Measurements from ENCODE around the gene MALAT1. TPM values are rescaled to one million over a fixed set of nuclear protein-coding genes. Genes with fewer than 3 reads are reported as not detected.

Gene MALAT1
- total and polyA plus RNA-seq, 2 of the 13 experiments (the other 11 are each of a cell fraction or from before 2014, with no cell fraction given) = 143 to 1,237 TPM

DNA sequence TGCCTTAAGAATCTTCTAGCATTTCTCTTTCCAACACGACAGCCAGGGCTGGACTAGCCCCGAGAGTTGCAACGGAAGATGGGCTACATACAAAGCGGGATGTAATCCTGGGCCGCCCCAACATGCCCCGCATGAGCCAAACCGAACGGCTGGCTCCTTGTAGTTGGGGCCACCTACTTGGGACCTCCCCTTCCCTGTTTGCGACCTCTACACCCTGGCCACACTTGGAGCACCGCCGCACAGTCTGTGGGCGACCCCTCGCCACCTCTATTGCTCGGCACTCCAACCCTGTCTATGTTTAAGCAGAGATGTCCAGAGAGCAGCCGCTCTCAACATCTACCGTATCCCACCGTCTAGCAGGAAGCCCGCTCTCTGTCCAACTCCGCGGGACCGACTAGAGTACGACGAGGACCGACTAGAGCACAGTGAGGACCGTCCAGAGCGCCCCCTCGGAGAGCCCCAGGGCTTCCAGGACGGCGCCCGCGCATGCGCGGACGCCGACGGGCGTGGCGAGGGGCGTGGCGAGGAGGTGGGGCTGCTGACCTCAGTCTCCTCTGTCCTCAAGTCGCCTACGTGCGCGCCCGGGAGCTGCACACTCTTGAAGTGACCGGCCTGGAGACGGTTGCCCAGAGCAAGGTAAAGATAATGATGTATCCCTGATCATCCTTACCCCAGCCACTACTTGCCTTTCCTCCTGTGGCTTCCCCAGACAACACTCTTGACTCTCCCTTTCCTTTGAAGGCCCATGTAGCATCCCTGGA, 44.0 kb upstream of the MALAT1 start (continued):
- TF ChIP-seq, protein P1, sequence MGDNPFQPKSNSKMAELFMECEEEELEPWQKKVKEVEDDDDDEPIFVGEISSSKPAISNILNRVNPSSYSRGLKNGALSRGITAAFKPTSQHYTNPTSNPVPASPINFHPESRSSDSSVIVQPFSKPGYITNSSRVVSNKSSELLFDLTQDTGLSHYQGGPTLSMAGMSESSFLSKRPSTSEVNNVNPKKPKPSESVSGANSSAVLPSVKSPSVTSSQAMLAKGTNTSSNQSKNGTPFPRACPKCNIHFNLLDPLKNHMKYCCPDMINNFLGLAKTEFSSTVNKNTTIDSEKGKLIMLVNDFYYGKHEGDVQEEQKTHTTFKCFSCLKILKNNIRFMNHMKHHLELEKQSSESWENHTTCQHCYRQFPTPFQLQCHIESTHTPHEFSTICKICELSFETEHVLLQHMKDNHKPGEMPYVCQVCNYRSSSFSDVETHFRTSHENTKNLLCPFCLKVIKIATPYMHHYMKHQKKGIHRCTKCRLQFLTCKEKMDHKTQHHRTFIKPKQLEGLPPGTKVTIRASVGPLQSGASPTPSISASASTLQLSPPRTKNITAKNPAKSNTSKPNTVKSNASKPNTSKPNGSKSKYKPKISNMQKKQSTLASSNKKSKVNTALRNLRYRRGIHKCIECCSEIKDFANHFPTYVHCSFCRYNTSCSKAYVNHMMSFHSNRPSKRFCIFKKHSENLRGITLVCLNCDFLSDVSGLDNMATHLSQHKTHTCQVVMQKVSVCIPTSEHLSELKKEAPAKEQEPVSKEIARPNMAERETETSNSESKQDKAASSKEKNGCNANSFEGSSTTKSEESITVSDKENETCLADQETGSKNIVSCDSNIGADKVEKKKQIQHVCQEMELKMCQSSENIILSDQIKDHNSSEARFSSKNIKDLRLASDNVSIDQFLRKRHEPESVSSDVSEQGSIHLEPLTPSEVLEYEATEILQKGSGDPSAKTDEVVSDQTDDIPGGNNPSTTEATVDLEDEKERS (CRISPR knock-in tag; IDR thresholded peaks at IDR 0.05) = no peak
- TF ChIP-seq HIVEP1 (CRISPR knock-in tag; IDR thresholded peaks at IDR 0.05) = peak; percentile 64; the same call in 1 of the 2 replicates
- TF ChIP-seq, protein P2, sequence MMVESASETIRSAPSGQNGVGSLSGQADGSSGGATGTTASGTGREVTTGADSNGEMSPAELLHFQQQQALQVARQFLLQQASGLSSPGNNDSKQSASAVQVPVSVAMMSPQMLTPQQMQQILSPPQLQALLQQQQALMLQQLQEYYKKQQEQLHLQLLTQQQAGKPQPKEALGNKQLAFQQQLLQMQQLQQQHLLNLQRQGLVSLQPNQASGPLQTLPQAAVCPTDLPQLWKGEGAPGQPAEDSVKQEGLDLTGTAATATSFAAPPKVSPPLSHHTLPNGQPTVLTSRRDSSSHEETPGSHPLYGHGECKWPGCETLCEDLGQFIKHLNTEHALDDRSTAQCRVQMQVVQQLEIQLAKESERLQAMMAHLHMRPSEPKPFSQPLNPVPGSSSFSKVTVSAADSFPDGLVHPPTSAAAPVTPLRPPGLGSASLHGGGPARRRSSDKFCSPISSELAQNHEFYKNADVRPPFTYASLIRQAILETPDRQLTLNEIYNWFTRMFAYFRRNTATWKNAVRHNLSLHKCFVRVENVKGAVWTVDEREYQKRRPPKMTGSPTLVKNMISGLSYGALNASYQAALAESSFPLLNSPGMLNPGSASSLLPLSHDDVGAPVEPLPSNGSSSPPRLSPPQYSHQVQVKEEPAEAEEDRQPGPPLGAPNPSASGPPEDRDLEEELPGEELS (CRISPR knock-in tag; IDR thresholded peaks at IDR 0.05) = no peak
- TF ChIP-seq SRY (CRISPR knock-in tag; IDR thresholded peaks at IDR 0.05) = no peak
- 0 out of 2 replicates have a peak, but pooled peaks have one; percentile 42 for TF ChIP-seq DNMT1 (CRISPR knock-in tag; IDR thresholded peaks at IDR 0.05)
- no peak for TF ChIP-seq ZNF672 (CRISPR knock-in tag; IDR thresholded peaks at IDR 0.05)
- TF ChIP-seq, protein P3, sequence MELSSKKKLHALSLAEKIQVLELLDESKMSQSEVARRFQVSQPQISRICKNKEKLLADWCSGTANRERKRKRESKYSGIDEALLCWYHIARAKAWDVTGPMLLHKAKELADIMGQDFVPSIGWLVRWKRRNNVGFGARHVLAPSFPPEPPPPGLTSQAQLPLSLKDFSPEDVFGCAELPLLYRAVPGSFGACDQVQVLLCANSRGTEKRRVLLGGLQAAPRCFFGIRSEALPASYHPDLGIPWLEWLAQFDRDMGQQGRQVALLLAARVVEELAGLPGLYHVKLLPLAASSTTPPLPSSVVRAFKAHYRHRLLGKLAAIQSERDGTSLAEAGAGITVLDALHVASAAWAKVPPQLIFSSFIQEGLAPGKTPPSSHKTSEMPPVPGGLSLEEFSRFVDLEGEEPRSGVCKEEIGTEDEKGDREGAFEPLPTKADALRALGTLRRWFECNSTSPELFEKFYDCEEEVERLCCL (CRISPR knock-in tag; IDR thresholded peaks at IDR 0.05; ENCODE audit: borderline replicate concordance) = no peak
- TF ChIP-seq JUN (CRISPR knock-in tag; IDR thresholded peaks at IDR 0.05) = no peak
- TF ChIP-seq, protein P4, sequence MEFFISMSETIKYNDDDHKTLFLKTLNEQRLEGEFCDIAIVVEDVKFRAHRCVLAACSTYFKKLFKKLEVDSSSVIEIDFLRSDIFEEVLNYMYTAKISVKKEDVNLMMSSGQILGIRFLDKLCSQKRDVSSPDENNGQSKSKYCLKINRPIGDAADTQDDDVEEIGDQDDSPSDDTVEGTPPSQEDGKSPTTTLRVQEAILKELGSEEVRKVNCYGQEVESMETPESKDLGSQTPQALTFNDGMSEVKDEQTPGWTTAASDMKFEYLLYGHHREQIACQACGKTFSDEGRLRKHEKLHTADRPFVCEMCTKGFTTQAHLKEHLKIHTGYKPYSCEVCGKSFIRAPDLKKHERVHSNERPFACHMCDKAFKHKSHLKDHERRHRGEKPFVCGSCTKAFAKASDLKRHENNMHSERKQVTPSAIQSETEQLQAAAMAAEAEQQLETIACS (CRISPR knock-in tag; IDR thresholded peaks at IDR 0.05) = no peak
- no peak for TF ChIP-seq ZNF776 (CRISPR knock-in tag; IDR thresholded peaks at IDR 0.05)
- TF ChIP-seq, protein P5, sequence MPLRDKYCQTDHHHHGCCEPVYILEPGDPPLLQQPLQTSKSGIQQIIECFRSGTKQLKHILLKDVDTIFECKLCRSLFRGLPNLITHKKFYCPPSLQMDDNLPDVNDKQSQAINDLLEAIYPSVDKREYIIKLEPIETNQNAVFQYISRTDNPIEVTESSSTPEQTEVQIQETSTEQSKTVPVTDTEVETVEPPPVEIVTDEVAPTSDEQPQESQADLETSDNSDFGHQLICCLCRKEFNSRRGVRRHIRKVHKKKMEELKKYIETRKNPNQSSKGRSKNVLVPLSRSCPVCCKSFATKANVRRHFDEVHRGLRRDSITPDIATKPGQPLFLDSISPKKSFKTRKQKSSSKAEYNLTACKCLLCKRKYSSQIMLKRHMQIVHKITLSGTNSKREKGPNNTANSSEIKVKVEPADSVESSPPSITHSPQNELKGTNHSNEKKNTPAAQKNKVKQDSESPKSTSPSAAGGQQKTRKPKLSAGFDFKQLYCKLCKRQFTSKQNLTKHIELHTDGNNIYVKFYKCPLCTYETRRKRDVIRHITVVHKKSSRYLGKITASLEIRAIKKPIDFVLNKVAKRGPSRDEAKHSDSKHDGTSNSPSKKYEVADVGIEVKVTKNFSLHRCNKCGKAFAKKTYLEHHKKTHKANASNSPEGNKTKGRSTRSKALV (CRISPR knock-in tag; IDR thresholded peaks at IDR 0.05) = no peak
- TF ChIP-seq SATB2 (CRISPR knock-in tag; IDR thresholded peaks at IDR 0.05) = no peak

All from HepG2 (cell line).